HT1080 (cell line): ENCODE results near the gene SART3. TPM values are rescaled to one million over a fixed set of nuclear protein-coding genes. Genes with fewer than 3 reads are reported as not detected.
"Not testable (repeated sequence)": the region's sequence is repeated elsewhere in the genome, so short reads cannot be mapped to it uniquely, and the experiment has no call there.

Source experiments
- DNase-seq: peaks from one replicate; pipeline ENCODE4 v3.0.0-alpha.2; 2015; ENCODE audit warnings: low read depth
- total RNA-seq: library from RNA; depleted of rRNA; stranded (reverse); fragments of >200 nt; shearing (Covaris generic); gene quantifications from 2 replicates; pipeline ENCODE4 v1.2.3, GENCODE V29; 2014

SART3 gene
- total RNA-seq, 1 experiment from 2014 or later = 229 TPM

DNA sequence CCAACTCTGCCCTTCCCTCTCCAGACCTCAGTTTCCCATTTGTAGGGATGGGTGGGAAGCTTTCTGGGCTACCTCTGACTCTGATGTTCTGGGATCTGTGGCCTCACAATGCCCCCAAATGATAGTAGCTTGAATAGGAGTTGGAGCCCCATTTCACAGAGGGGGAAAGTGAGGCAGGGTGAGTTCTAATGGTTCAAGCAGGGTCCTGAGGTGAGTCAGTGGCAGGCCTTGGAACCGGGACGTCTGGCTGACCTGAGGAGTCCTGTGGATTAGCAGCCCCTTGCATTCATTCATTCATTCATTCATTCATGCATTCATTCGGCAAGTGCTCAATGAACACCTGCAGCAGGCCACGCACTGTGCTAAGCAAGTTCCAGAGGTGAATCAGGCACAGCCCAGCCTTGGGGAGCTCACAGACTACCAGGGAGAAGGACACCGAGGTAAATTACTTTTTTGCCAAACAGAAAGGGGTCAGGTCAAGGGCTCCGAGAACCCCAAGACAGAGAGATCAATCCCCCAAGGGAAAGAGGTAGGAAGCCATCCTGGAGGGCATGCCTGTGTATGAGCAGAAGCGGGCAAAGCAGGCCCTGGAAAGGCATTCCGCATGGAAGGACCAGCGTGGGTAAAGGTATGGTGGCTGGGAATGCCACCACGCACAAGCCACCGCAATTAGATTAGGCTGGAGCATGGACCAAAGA is 37.7 kb upstream of the SART3 start:
- no peak for DNase-seq

DNA sequence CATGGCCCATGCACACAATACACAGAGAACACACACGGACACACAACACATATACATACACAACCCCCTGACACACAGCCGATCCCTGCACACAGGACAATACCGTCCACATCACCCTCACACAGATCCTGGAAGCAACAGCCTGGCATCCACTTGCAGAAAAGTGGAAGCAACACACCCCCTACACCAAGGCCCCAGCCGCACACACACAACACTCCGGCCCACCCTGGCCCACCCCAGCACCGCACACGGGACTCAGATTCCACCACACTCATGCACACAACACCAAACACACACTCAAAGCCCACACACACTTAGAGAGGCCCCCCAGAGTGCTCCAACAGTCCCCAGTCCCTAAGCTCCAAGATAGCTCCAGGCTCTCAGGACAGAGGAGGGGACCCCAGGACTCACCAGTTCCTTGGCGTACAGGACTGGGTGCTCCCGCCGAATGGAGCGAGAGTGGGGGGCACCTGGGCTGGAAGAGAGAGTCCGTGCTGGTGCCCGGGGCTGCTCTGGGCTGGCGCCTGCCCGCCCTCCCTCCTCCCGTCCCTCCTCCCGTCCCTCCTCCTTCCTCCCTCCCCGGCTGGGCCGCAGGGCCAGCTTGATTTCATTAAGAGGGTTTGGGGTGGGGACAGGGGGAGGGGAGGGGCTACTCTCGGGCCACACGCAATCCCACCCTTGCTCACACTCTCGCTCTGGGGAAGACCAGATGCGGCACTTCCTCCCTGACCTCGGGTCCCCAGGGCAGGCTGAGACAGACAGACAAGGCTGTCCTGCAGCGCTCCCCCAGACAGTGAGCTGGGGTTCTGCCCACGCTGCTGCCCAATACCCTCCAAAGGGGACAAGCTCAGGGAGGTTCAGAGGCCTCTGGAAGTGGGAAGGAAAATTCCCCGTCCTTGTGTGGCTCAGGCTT is 36.8 kb upstream of the SART3 start, which contains the start of gene TMEM119:
TSS of gene TMEM119 (minus strand) at position 526 of the 913 bp plus-strand sequence. CDS start 5,701 bp downstream, outside the sequence.
- no peak for DNase-seq

DNA sequence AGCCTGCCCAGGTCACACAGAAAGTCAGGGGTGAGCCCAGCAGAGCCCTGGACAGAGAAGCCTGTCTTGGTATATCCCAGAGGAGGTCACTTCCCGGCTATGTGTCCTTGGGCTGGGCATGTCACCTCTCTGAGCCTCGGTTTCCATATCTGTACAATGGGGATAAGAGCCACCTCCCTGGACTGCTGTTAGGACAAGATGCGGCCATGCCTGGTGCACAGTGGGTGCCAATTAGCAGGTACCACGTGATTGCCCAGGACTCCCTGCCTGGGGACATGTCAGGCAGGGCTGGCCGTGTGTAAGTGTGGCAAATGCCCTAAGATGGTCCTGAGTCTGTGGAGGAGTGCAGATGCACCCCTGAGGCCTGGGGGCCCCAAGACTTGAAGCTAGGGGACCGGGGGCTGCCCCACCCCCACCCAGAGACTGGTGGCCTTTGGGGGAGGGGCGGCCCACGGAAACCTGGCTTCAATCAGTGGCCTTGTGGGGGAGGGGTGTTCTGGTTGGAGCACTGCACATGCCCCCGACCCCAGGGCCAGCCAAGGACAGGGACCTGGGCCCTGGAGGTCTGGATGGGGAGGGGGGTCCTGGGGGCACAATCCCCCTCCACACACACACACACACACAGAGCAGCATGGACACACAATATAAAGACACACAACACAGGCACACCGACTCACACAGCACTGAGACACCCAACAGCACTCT is 36.0 kb upstream of the SART3 start:
- DNase-seq = no peak

DNA sequence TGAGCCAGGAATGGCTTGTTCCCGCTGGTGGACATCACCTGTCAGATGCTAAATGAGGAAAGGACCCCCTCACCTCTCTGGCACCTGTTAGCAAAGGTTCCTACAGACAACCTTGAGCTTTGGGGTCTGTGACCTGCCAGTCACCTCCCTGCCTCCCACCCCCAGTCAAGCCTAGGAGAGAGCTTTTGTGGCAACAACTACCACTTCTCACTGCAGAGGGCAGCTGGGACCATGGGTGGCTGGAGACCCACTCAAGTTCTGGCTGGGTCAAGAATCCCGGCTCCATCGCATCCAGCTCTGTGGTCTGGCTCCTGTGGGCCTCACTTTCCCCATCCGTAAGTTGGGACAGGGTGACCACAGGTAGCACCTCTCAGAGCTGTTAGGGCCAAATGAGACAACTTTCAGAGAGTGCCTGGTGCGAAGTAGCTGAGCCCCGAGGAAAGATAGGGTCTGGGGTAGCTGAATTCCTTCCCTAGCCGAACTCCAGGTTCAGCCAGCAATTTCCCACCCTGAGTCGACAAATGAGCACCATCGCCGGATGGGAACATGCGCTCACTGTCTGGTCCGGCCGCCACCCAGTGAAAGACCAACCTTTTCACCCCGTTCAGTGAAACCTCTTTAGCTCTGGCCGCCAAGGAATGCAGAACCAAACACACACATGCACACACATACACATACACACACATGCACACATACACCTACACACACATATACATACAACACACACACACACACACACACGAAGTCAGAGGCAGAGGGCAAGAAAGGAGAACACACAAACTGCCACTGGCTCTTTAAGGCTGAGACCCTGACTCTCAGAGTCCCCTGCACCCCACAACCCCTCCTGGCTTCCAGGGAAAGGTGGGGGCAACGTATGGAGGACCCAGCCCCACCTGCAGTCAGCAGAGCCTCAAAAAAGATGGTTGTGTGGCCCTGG is 35.0 kb upstream of the SART3 start:
- no peak for DNase-seq

DNA sequence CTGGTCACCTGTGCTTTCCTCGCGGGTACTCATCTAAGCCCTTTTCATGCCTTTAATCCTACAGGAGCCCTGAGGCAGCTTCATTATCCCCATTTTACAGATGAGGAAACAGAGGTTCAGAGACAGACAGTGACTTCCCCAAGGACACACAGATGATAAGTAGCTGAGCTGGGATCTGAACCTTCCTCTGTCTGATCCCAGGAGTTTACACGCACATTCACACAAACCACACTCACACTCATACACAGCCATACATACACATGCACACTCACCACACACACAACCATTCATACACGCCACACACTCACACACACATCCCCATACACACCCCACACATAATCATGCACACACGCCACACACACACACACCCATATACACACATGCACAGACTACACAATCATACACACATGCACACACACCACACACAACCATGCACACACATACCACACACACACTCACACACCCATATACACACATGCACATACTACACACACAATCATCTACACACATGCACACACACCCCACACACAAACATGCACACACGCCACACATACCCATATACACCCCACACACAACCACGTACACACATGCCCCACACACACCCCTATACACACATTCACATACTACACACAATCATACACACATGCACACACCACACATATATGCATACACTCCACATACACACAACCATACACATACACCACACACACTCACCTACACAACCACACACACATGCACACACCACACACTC is 34.2 kb upstream of the SART3 start:
- DNase-seq = no peak

DNA sequence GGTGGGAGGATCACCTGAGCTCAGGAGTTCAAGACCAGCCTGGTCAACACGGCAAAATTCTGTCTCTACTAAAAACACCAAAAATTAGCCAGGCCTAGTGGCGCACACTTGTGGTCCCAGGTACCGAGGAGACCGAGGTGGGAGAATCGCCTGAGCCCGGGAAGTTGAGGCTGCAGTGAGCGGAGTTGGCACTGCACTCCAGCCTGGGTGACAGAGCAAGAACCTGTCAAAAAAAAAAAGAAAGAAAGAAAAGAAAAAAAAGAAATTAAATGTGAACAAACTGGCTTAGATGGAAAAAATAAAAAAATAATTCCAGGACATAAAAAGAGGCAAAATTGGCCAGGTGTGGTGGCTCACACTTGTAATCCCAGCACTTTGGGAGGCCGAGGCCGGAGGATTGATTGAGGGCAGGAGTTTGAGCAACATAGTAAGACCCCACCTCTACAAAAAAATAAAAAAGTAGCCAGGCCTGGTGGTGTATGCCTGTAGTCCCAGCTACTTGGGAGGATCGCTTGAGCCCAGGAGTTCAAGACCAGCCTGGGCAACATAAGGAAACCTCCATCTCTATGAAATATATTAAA is 33.4 kb upstream of the SART3 start:
- DNase-seq = no peak

DNA sequence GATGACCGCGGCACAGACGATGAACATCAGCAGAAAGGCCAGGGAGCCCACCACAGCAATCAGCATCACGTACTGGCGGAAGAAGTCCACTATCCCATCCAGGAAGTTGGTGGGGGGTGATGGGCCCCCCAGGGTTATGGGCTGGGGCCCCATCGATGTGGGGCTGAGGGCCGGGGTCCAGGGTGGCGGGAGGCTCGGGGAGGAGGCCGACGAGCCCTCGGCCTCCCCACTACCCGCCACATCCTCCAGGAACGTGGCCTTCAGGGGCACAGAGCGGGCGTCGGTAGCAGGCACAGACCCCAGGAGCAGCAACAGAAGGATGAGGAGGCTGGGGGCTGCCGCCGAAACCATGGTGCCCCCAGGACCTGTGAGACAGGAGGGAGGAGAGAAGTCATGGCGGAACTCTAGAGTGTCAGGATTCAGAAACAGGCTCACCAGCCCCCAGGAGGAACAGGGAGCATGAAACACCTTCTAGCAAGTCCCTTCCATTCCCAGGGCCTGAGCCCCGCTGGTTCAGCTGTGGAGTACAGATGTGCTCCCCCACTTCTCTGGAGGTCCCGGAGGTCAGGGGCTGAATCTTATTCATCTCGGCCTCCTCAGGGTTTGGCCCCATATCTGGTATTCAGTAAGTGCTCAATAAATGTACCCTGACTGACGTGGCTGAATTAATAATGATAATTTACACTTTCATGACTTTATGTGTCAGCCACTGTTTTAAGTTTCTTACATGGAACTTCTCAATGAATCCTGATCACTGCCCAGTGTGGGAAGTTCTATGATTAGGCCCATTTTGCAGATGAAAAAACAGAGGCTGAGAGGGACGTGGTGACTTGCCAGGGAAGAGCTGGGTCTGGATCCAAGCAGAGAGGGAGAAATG is 31.3 kb upstream of the SART3 start:
- no peak for DNase-seq

DNA sequence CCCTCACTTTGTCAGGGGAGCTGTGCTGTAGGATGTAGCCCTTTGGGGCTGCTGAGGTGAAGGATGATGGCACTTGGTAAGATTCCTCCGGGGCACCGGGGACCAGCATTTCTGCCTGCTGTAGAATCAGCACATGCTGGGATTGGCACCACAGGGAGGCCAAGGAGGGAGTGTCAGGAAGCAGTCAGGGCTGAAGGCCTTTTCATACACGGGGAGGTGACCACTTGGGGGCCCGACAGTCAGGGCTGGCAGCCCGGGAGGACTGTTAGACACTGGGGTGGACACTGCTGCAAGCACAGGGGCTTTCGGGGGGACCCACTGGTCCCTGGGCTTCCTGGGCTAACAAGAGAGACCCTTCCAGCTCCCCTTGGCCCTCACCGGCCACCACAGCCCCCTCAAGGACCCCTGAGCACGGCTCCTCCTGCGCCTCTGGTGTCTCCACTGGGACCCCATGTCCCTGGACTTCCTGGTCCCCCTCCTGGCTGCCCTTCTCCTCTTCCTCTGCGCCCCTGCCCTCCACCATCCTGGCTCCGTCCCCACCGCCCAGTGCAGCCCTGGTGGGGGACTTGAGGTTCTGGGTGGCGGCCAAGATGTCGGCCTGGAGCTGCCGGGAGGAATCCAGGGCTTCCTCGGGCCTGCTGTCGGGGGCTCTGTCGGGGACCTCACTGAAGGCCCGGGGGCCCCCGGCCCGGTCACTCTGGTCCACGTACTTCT is 30.5 kb upstream of the SART3 start:
- no peak for DNase-seq

DNA sequence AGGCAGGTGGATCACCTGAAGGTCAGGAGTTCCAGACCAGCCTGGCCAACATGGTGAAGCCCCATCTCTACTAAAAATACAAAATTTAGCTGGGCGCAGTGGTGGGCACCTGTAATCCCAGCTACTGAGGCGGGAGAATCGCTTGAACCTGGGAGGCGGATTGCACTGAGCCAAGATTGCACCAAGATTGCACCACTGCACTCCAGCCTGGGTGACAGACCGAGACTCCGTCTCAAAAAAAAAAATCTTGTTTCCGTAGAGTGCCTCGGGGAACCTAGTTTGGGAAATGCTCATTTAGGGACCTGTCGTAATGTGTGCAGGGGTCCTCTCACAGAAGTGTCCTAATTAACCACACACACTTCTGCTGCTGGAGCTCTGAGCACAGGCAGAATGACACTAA is 29.5 kb upstream of the SART3 start:
- not testable (repeated sequence) for DNase-seq

DNA sequence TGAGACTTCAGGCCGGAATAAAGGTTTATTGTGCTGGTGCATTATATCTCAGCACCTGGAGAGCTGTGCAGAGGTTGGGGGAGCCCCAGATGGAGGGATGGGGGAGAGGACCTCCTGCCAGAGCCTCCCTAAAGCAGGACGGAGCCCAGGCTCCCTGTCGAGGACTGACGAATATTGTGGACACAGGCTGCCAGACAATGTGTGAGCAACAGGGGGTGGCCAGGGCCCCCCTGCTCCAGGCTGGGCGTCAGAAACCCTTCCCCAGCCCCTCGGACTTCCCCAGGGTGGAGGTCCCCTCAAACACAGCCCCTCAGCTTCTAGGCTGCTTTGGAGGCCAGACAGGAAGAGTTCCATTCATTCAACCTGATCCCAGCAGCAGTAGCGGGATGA is 28.9 kb upstream of the SART3 start:
- DNase-seq = no peak

DNA sequence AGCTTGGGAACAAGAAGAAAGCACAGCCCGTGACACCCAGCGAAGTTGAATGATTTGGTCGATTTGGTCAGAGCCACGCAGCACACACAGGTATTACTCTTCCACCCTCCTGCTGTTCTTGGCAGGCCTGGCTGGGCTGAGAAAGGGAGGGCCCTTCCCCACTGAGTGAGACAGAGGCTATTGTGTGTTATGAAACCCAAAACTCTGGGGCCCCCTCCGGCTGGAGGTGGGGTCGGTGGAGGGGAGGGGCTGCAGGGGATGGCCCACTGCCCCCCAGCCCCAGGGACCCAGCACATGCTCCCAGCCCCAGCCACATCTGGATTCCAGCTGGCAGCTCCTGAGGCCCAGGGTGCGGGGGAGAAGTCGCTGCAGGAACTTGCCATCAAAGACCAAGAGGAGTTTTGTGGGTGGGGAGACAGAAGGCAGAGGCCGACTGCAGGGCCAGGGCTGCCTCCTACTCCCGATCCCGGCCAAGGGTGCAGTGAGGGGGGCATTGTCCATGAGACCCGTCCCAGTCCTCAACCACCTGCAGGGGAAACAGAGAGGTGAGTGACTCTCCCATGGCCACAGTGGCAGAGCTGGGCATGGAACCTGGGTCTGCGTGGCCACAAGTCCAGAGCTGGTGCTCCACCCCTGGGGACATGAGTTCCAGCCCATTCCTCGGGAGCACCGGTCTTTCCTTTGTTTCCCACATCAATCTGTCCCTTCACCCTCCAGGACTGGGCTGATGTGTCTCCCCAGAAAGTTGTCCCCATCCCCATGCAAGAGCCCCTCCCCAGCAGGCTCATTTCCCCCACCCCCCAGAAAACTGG is 28.3 kb upstream of the SART3 start:
- DNase-seq = no peak

DNA sequence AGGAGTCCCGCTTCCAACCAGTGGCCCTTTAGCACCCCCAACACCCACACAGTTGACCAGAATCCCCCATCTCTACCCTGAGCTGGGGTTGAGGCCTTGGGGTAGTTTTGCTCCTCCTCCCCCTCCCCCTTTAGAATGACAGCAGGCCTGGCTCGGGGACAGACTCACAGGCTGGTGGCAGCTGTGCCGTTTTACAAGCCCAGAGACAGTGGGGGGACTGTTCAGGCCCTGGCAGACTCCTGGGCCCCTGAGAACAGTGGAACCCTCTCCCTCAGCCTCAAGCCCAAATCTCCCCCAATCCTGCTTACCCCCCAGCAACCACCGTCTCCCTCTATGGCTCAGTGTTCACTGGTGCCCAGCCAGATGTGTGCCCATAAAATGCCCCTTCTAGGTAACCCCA is 26.9 kb upstream of the SART3 start:
- no peak for DNase-seq

DNA sequence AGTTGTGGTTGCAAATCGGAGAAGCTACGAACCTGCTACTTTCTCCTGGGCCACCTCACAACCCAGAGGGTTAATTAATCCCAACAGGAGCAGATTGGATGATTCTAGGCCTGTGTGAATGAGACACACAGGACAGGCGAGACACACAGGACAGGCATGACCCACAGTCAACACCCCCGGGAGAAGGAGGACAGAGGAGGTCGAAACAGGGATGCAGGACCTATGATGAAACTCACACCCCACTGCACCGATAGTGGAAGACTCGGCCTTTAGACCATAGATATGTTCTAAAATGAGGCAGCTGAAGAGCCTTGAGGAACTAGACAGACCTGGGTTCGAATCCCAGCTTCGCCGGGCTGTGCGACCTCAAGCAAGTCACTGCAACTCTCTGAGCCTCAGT is 25.3 kb upstream of the SART3 start:
- no peak for DNase-seq

DNA sequence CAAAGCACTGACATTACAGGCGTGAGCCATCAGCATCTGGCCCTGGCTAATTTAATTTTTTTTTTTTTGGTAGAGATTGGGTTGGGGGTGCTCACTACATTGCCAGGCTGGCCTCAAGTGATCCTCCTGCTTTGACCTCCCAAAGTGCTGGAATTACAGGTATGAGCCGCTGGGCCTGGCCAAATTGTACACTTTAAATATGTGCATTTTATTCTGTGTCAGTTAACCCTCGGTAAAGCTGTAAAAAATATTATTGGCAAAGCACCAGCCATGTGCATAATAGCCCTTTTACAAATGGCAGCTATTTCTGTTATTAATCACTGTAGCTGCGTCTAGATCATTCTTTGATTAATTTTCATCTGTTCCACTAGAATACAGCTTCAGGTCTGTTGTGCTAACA is 24.9 kb upstream of the SART3 start:
- DNase-seq = no peak

DNA sequence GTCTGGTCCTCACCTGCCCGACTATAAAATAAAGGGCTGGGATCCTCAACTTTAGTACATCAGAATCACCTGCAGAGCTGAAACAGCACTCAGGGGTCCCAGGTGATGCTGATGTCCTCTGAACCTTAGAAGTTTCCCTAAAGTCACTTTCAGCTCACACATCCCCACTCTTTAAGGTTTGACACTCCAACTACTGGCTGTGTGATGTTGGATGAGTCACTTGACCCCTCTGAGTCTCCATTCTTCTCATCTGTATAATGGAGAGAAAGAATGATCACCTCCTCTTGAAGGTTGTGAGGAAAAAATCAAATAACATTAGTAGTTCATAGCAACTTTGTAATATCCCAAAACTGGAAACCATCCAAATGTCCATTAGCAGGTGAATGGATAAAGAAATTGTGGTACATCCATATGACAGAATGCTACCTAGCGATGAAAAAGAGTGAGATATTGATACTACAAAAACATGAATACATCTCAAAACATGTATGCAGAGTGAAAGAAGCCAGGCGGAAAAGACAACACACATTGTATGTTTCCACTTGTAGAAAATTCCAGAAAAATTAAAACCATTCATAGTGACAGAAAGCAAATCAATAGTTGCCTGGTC is 23.6 kb upstream of the SART3 start:
- DNase-seq = no peak

DNA sequence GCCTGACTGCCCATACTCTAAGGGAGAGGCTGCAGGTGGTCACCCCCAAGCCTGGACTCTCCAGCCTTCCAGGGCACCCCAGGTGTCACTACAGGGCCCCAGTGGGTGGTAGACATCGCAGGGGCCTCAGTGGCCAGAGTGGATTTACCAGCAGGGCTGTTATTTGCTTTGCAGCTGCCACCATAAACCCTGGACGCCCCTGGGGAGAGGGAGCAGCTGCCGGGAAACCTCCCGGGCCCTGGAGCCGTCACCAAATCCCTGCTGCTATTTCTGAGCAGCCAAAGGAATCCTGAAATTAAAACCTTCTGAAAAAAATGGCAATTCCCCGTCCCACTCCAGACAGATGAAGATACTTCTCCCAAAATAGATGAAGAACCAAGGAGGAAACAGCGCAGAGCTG is 23.0 kb upstream of the SART3 start:
- DNase-seq = no peak
